CD4-positive, alpha-beta T cell treated with Interleukin-4 for 4 hours (primary cell): Measurements from ENCODE around the gene DCTN1.
"Not testable (repeated sequence)": the region's sequence is repeated elsewhere in the genome, so short reads cannot be mapped to it uniquely, and the experiment has no call there.

Experiments
- DNase-seq: peaks from one replicate; pipeline ENCODE4 v3.0.0-alpha.2; 2020

The DCTN1 gene

GRCh38 chr2:74368499-74368898 is 11.6 kb downstream of the DCTN1 start:
- DNase-seq = no peak

- no peak for DNase-seq
These were observed 12.3 kb downstream of the DCTN1 start for GRCh38 chr2:74367789-74368188.

DNA sequence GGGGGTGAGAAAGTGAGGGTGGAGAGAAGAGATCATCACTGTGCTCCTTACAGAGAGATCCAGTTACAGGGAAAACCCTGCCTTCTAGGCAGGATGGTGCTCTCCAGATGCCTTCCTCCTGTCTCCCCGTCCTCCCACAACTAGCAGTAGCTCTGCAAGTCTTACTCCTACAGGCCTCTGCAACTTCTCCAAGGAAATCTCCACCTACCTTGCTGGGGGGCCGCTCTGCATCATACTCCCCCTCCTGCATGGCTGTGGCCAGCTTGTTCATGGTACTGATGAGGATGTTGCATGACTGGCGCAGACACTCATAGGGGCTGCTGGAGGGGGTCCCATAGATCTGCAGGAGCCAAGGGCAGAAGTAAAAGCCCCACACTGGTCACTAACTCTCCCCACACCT is 14.1 kb downstream of the DCTN1 start:
- DNase-seq = no peak

DNA sequence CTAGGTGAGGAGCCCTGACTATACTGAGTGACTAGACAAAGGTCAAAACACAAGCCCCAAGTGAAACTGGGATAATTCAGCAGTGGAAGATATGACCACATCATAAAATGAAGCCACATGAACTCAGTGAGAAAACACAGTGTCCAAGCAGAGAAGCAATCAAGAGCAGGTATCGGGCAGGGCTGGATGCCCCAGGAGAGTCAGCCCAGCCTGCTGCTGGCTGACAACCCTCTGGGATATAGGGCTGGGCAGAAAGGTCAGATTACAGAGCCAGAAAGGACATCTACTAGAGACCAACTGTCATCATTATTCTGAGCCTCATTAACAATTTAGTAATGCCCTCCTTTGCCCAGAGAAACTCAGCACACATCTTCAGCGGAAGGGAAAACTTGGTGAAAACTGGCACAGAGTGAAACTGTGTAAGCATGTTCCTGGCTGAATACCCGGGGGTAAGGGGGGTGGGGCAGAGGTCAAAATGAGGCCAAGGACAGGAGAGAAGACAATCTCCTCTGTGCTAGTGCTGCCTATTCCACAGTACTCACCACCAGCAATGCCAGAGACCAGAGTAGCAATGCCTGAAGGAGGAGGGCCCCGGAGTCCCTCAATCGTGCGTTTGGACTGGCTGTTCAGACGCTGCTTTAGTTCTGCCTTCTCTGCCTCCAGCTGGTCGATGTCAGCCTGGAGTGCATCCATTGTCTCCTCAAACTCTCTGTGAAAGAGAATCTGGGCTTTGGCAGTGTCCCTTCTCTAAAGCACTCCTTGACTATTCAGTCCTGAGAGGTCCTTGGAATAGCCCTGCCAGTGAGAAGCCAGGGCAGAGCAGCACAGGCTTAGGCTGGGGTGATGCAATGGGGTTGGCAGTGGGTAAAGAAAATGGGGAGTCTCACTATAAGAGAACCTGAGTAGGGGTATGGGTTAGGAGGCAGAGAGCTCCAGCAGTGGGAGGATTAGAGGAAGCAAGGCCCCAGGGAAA is 15.3 kb downstream of the DCTN1 start:
- no peak for DNase-seq

GRCh38 chr2:74361327-74361726 is 18.8 kb downstream of the DCTN1 start:
- no peak for DNase-seq

GRCh38 chr2:74357627-74358026 is 22.5 kb downstream of the DCTN1 start:
- DNase-seq = no peak

DNA sequence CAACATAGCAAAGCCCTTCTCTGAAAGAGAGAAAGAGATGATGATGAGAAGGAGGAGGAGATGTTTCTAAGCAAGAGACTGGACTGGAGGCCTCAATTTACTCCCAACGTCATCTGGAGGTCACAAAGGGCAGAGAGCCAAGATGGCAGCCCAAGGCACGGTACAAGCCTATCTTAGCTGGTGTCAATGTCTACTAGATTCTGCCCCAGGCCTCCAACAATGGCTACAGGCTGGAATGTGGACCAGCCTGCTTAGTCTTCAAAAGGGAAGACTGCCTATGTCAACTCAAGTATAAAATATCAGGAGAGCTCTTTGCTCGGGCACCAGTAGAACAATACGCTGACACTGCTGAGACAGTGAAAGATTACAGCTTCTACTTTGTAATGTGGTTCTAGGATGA is 30.2 kb downstream of the DCTN1 start:
- no peak for DNase-seq

- DNase-seq = no peak
These were observed 32.4 kb downstream of the DCTN1 start for GRCh38 chr2:74347742-74348141.

GRCh38 chr2:74347303-74347702 is 32.8 kb downstream of the DCTN1 start:
- no peak for DNase-seq

DNA sequence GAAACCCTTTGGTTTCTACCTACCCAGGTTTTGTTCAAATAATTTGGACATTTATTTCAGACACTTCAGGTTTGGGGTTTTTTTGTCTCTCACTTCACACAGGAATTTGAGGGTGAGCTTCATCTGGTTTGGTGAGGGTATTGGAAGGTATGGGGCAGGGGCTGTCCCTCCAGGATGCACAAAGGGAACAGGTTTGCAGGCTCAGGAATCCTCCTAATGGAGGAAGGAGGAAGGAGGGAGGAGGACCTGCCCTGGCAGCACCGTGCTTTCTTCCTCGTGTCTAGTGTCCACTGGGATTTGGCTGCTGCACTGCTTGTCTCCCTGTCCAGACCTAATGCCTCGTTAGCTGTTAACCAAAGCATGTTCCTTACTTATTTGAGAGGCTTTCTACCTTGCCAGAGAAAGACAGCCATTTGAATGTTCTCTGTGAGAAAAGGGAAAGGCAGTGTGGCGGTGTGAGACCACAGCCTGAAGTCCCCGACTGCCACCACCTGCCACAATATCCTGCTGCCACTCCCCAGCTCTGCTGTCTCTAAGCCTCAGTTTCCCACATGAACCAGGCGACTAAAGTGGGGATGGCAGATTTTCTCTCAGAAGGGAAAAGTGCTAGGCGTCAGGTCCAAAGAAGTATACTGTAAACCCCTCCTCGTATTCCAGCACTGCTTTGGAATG is 34.7 kb downstream of the DCTN1 start:
- DNase-seq = no peak

DNA sequence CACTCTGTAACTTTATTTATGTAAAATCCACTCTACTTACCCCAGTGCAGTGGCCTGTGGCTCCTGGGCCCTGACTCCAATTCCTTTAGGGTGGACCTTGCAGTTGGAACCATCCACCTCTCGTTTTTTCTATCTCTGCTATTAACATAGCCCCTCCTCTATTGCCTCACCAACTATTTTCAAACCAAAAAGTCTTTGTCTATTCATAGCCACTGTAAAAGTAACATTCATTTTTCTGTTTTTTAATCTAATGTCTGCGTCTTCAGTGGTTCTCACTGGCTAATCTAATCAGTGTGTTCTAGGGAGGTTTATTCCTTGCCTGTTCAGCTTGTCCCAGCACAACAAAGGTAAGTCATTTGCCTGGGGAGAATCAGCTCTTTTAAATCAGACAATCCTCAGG is 36.8 kb downstream of the DCTN1 start, which contains the start of gene SLC4A5:
Gene SLC4A5 (minus strand): TSS at position 101 of the 400 bp plus-strand sequence. CDS start 28,393 bp downstream, outside the sequence.
- DNase-seq = no peak

DNA sequence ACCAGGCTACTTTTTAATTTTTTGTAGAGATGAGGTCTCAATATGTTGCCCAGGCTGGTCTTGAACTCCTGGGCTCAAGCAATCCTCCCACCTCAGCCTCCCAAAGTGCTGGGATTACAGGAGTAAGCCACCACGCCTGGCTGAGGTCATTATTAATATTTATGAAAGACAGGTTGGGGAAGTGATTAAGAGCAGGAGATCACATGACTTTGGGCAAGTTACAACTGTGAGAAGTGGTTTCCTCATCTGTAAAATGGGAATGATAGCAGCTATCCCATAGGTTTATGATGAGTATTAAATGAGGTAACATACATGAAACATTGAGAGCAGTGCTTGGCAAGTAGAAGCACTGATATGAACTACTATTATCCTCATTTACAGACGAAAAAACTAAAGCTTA is 43.9 kb downstream of the DCTN1 start:
- DNase-seq = not testable (repeated sequence)

DNA sequence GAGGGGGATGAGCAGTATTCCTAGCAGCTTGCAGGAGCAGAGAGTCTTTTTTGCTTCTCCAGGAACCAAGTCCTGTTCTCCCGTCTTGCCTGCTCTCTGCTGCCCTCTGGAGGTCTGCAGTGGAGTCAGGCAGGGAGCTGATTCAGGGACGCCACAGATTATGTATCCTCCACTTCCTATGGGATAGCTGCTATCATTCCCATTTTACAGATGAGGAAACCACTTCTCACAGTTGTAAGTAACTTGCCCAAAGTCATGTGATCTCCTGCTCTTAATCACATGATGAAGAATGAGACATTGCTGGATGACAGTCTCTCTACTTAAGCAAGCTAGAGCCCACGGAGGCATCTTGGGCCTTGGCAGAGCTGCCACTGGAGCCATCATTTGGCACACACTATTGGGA is 45.2 kb downstream of the DCTN1 start:
- peak; percentile 71 for DNase-seq

DNA sequence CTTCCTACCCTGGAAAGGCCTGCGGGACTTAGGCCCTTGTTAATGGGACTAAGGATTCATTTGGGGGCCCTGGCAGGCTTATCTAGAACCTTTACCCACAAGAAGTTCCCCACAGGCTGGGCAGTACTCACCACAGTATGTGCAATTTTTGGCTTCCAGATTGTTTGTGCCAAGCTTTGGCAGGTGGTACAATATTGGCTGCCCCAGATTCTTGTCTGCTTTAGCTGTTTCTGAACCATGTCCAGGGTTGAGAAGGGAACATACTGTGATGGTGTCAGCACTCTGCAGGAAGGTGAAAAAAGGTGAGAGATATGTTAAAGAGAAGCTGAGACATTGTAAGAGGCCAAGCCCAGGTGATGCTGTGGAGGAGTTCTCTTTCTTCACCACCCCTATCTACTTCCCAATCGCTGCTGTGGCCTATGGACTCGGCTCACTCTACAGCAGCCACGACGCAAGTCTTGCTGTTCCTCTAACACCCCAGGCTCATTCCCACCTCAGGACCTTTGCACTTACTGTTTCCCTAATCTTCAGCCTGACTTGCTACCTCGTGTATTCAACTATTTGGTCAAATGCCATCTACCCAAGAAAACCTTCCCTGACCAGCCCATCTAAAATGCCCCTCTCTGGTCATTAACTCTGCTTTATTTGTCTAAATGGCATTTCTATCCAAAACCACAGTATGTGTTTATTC is 46.1 kb downstream of the DCTN1 start:
- no peak for DNase-seq

- DNase-seq = no peak
These were observed 46.9 kb downstream of the DCTN1 start for GRCh38 chr2:74333175-74333574.

- DNase-seq = no peak
These were observed 47.4 kb downstream of the DCTN1 start for GRCh38 chr2:74332550-74333174.

- no peak for DNase-seq
These were observed 51.5 kb downstream of the DCTN1 start for GRCh38 chr2:74328573-74328972.

DNA sequence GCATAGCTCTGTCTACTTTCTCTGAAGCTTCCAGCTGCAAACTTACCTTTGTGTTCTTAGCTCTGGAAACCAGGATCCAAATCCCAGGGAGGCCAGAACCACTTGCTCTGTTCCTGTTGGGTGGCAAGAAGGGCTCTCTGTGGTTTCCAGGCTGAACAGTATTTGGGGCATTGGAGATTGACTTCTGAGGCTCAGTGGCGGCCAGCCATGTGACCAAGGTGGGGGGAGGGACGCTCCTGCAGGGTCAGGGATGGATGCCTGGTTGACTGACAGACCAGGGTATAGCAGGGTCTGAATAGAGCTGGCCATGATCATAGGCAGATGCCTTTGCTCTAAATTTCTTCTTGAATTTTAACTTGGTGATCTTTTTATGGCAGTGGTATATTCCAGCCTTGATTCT is 52.0 kb downstream of the DCTN1 start:
- DNase-seq = no peak

GRCh38 chr2:74327627-74328026 is 52.5 kb downstream of the DCTN1 start:
- DNase-seq = no peak

DNA sequence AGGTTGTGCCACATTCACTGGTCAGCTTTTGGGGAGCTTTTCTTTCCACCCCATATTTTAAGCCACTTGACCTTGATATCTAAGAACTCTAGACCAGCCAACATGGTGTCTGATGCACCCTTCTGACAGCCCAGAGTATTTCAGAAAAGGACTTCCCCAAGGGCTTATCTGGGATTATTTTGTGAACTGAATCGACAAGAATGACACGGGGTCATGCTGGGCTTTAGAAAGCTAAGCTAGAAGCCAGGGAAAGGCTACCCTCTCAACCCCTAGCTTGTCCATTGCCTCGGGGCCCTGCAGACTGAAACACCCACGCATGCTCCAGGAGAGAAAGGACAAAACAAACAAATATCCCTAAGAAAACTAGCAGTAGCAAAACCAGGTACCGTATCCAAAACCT is 52.9 kb downstream of the DCTN1 start:
- no peak for DNase-seq

DNA sequence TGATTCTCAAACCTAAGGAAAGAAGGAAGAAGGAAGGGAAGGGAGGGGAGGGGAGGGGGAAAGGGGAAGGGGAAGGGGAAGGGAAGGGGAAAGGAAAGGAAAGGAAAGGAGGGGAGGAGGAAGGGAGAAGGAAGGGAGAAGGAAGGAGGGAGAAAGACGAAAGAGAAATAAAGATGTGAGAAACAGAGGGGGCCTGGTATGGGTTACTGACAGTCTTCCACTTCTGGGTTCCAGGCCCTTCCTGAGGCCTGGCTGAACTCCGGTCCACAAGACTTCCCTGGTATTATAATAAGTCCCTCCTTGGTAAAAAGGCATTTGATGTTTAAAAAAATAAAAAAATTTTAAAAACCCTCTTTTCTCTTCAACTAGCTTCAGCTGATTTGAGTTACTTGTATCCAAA is 54.3 kb downstream of the DCTN1 start:
- no peak for DNase-seq

DNA sequence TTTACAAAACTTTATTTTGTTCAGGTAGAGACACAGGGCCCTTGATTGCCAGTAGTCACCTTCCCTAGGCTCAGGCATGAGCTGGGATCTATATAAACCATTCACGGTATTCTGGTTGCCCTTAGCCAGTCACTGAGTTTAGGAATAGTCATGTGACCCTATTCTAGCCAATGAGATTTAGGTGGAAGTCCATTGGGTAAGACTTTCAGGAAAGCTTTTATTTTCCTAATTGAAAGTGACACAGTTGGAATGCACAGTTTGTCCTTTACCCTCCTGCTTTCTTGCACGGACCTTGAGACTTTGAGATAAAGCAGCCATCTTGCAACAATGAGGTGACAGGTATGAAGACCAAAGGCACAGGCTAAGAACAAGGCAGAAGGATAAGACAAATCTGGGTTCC is 58.4 kb downstream of the DCTN1 start:
- DNase-seq = no peak

- DNase-seq = no peak
These were observed 62.4 kb downstream of the DCTN1 start for GRCh38 chr2:74317701-74318100.
